T-helper 22 cell (primary cell): Measurements from ENCODE around the gene TRIO.
"Not testable (repeated sequence)": the region's sequence is repeated elsewhere in the genome, so short reads cannot be mapped to it uniquely, and the experiment has no call there.

Source experiments
- DNase-seq: peaks from one replicate; pipeline ENCODE4 v3.0.0-alpha.2; 2020; ENCODE audit warnings: low read depth

The TRIO gene

GRCh38 chr5:14186059-14186830, 43.1 kb downstream of the TRIO start:
- no peak for DNase-seq

DNA sequence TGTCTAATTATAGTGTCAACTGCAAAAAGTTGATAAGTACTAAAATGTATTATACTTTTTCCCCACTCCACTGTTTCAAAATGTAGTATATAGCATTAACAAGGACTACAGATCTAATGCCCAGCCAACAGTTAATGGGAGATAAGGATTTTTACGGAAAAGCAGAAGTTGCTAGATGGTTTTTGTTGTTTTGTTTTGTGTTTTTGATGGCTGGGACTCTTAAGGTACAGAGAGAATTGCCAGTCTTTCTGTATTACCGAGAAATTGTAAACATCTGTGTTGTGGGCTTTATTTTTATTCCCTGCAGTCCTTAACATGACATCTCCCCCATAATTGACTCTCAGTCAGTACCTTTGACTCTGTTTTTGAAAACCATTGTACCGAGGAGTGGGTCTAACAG, 44.0 kb downstream of the TRIO start:
- no peak for DNase-seq

DNA sequence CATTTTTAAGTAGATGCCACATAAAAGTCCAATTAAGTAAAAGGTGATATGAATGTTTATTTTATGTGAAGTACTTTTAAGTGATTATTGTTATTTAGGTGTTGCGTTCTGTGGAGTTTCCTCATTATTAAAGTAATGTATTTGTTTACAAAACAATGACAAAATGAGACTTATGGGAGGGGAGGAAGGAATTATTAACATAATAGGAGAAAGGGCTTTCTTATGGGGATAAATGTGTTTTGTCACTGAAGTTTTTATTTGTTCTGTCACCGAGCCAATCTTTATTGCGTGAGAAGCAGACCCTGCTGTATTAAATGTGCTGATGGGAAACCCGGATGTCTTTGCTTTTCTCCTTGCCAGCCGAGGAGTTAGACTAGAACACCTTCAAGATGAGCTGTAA, 44.5 kb downstream of the TRIO start:
- DNase-seq = no peak

DNA sequence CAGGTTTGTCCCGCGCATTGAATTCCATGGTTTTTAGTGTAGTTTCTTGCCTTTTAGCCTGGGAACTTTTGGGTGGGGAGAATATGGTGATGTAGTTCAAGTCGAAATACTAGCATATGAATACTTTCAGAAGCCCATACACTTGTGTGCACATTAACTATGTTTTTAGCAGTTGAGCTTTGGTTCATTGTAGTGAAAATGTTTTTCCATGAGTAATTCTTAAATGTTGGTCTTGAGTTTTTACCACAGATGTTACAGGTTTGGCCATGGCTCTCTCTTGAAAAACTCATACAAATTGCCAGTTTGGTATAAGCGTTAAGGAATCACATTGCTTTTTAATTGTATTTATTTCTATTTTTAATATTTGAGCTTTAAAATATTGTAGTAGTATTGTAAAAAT, 45.6 kb downstream of the TRIO start:
- DNase-seq = no peak

GRCh38 chr5:14189680-14190079, 46.5 kb downstream of the TRIO start:
- DNase-seq = no peak

DNA sequence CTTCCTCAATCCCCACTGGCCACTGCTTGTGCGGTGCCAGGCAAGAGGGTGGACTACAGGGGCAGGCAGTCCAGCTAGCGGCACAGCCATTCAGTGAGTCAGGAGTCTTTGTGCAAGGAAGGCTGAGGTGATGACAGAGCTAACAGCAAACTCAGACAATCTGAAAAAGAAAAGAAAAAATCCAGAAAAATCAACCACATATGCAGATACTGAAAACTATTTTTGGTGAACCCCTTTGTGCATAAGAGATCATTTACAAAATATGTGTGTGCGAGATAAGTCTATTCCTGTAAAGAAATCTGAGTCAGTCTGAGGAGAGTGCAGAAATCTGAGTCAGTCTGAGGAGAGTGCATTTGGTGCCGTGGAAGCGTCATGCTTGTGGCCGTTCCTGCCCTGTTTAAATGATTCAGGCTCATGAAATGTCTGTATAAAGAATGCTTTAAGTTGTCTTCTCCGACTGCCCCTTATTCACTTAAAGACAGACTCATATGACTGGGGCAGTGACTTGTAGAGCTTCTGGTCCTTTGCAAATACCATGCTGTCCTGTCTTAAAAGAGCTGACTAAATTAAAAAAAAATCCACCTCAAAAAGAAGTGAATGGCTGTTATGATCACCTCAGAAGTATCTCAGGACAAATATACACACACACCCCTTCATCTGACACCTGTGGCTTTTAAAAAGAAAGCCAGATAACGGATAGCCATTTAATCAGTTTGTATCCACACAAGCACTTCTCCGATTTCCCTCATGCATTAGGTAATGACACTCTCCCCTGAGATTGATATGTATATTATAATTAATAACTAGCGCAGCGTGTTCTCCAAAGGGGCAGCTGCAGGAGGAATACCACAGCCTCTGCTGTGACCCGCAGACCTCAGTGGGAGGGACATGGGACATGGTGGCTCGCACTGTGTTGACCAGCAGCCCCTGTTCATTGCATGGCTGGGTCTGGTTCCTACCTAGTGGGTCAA, 47.3 kb downstream of the TRIO start:
- DNase-seq = no peak

GRCh38 chr5:14191325-14191724, 48.2 kb downstream of the TRIO start:
- DNase-seq = no peak

DNA sequence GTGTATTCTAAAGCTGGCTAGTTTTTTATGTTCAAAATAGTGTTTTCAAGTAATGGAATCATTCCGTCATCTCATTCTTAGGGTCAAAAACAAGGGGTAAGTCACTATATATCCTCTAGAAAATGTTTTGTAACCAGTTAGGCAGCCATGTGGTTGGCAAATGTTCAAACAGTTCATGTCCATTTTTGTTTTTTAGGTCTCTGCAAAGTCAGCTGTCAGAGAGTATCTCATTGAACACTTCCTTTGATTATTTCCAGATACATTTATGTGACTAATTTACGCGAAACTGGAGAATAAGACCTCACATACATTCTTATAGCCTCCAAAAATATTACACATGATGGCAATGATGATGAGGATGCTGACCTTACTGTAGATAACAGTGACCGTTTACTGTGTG, 50.4 kb downstream of the TRIO start:
- DNase-seq = no peak

- no peak for DNase-seq
Observed at GRCh38 chr5:14195588-14195987, 52.4 kb downstream of the TRIO start.

GRCh38 chr5:14197056-14197455, 53.9 kb downstream of the TRIO start:
- DNase-seq = no peak

GRCh38 chr5:14199902-14200301, 56.8 kb downstream of the TRIO start:
- no peak for DNase-seq

DNA sequence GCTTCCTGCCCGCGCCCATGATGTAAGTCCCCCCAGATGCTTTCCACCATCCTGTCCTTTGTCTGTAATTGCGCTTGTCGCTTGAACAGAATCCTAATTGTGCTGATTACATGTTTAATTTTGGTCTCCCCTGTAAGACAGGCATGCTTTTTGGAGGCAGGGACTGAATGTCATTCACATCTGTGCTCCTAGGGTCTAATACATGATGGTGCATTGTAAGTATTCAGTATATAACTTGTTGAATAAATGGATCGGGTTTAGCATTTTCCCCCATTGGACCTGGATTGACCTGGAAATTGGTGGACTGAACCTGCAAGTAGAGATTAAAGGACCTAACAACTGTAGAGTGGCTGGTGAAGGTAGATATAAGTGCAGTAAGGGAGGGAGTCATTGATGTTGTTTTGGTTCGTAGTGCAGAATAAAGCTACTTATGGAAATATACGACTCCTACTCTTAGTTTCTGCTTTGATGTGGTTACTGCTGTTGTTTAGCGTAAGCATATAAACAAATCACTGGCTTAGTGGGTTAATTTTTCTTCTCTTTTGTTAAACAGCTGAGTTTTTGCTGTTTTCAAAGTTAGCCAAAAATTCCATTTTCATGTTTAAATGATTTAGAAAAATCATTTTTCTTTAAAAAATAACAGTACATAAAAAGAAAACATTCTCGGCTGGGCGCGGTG, 57.3 kb downstream of the TRIO start:
- DNase-seq = no peak

DNA sequence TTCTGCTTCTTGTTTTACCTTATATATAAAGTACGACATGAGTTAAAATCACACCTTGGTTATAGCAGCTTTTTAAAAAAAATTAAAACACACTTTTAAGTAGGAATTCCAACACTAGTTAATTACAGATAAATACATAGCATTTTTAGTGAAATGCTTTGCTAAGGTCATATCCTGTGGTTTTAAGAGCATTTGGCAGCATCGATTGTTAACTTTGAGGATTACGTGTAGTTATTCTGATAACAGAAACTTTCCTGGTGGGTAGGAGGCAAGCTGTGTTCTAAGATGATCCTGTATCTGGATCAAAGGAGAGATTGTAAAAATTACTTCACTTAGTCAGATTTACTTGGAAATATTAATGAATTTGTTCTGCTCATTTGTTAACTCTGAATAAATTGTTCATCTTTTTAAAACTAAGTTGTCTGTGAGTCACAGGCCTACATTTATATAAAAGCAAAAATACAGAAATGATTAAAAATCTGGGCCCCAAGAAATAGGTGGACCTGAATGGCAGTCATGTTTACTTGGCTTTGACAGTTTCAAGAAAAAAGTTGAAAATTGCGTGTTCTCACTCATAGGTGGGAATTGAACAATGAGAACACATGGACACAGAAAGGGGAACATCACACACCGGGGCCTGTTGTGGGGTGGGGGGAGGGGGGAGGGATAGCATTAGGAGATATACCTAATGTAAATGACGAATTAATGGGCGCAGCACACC, 58.3 kb downstream of the TRIO start:
- DNase-seq = no peak

DNA sequence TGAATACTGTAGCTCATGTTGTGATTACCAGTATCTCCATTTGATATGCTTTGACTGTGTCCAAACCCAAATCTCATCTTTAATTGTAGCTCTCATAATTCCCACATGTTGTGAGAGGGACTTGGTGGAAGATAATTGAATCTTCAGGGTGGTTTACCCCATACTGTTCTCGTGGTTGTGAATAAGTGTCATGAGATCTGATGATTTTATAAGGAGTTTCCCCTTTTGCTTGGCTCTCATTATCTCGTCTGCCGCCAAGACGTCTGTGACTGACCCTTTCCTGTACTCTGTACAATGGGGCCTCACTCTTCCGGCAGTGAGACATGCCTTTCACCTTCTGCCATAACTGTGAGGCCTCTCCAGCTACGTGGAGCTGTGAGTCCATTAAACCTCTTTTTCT, 59.3 kb downstream of the TRIO start:
- no peak for DNase-seq

DNA sequence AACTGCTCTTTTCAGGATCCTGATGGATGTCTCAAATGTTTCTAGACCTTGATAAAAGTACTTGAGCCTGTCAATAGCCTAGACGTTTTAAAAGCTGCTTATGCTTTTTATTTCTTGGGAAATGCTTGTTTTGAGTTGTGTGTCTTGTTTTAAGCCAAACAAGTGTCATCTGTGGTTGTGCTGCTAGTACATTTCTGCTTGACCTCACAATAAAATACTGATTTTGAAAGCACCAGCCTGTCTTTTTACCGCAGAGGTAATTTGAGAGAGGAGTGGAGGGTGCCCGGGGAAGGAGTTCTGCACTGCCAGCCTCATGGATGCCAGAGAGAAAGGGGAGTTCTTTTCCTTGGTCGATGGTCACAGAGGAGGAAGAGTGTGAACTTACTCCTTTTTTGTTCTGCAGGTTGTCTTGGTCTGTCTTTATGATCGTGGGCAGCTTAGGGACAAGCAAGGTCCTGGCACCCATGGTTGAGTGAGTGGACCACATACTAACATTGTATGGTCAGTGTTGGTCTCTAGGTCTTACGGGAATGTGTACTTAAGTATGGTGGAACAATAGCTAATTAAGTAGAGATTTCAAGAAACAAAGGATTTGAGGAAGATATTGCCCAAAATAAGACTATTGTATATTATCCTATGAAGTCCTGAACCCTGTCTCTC, 61.0 kb downstream of the TRIO start:
- no peak for DNase-seq

DNA sequence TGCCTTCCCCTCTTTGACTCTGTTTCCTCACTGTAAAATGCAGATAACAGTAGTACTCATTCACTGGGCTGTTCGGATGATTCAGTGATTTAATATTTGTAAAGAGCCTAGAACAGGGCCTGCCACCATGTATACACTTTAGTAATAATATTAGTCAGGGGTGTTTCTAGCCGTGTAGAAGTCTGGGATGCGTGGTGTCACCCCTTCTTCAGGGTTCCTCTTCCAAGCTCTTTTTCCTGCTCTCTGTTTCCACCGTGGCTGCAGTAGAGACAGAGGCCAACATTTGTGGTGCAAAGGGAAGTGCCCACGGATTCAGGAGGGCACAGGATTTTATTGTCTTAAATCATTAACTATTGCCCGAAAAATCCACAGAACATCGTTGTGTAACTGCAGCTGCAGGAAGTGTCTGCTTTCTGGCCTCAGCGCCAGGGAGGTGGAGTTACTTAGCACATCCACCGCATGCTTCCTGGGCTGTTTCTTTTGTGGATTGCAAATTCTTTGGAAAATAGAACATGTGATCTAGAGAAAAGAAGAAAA, 61.7 kb downstream of the TRIO start:
- DNase-seq = no peak

- no peak for DNase-seq
Observed at GRCh38 chr5:14206028-14206725, 63.0 kb downstream of the TRIO start.

- DNase-seq = not testable (repeated sequence)
Observed at GRCh38 chr5:14207428-14207827, 64.3 kb downstream of the TRIO start.

DNA sequence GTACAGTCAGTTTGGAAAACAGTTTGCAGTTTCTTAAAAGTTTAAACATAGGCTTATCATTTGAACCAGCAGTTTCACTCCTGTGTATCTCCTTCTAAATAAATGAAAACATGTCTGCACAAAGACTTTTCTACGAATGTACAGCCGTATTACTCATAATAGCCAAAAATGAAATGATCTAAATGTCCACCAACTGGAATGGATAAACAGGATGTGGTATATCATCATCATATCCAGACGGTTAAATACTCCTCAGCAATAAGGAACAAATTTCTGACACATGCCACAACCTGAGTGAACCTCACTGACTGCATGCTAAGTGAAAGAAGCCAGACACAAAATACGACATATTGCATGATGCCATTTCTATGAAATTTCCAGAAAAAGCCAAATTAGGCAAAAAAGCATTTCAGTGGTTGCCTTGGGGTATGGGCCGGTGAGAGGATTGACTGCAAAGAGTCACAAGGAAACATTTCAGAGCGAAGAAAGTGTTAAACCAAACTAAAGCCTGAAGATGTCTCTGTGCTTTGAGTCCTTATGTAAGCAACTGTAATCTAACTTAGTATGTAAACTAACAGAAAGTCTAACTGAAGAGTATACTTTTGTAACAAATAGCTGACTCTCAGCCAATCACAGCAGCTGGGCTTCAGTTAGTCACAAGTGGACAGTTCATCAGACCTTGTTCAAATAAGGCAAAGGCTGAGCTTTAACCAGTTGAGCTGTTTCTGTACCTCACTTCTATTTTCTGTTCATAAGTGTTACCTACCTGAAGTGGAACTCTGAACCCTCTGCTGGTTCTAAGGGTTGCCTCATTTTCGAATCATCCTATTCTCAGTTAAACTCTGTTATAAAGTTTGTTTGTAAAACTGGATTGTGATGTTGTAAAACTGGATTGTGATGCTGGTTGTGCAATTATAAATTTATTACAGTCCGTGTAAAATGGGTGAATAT, 65.2 kb downstream of the TRIO start:
- DNase-seq = no peak
